Keratinocyte (primary cell): ENCODE measurements around the gene CCDC201. TPM values are rescaled to one million over a fixed set of nuclear protein-coding genes. Genes with fewer than 3 reads are reported as not detected.

Experiments used
- DNase-seq: peaks from one replicate; pipeline ENCODE4 v3.0.0-alpha.2; 2011; ENCODE audit warnings: low read depth, missing footprints, low spot score
- FAIRE-seq: peaks from 2 replicates; lab custom pipeline; 2011; peaks lifted over from hg19 to GRCh38; lab: Jason Lieb, UNC
- H2AFZ ChIP-seq: 2 replicates; pipeline ENCODE4 v1.6.0; 2012; ENCODE audit warnings: low read length, control low read depth, inconsistent platforms; ENCODE audit not compliant: control insufficient read depth
- H3K27ac ChIP-seq: 2 replicates; pipeline ENCODE4 v1.5.1; 2011; ENCODE audit warnings: low read length; ENCODE audit not compliant: control insufficient read depth, insufficient read depth
- H3K27me3 ChIP-seq: 3 replicates; pipeline ENCODE4 v1.6.0; 2011; ENCODE audit warnings: low read length; ENCODE audit not compliant: control insufficient read depth, insufficient read depth; ENCODE audit errors: extremely low read depth
- H3K36me3 ChIP-seq, 2 experiments: 2 replicates in 1 of 2; 3 replicates in 1 of 2; pipeline ENCODE4 v1.5.1; 2011; ENCODE audit warnings: low read length in 2 of 2, mild to moderate bottlenecking in 1 of 2; ENCODE audit not compliant: control insufficient read depth in 2 of 2, insufficient read depth in 2 of 2; ENCODE audit errors: extremely low read depth in 1 of 2
- H3K4me1 ChIP-seq: 3 replicates; pipeline ENCODE4 v1.5.1; 2011; ENCODE audit warnings: low read length; ENCODE audit not compliant: control insufficient read depth, insufficient read depth; ENCODE audit errors: extremely low read depth
- H3K4me2 ChIP-seq: 3 replicates; pipeline ENCODE4 v1.6.0; 2011; ENCODE audit warnings: low read depth, low read length; ENCODE audit not compliant: control insufficient read depth, insufficient read depth; ENCODE audit errors: extremely low read depth
- H3K4me3 ChIP-seq, 3 experiments: fragments of 200-600 bp in 1 of 3; sonication (generic) in 1 of 3; 2 replicates in 2 of 3; 3 replicates in 1 of 3; pipeline ENCODE4 v1.5.1; 2011 to 2016; ENCODE audit warnings: low read length in 3 of 3, mild to moderate bottlenecking in 3 of 3, control low read depth in 2 of 3, inconsistent platforms in 1 of 3, low read depth in 1 of 3, mixed read lengths in 1 of 3, mixed run types in 1 of 3, moderate library complexity in 1 of 3; ENCODE audit not compliant: control insufficient read depth in 2 of 3, insufficient read depth in 2 of 3; ENCODE audit errors: extremely low read depth in 1 of 3
- H3K79me2 ChIP-seq: 2 replicates; pipeline ENCODE4 v1.6.0; 2012; ENCODE audit warnings: low read length; ENCODE audit not compliant: control insufficient read depth, insufficient read depth
- H3K9ac ChIP-seq: 3 replicates; pipeline ENCODE4 v1.6.0; 2011; ENCODE audit warnings: low read length; ENCODE audit not compliant: control insufficient read depth, insufficient read depth; ENCODE audit errors: extremely low read depth
- H3K9me1 ChIP-seq: 3 replicates; pipeline ENCODE4 v1.6.0; 2011; ENCODE audit warnings: low read length; ENCODE audit not compliant: control insufficient read depth, insufficient read depth; ENCODE audit errors: extremely low read depth
- H3K9me3 ChIP-seq: 2 replicates; pipeline ENCODE4 v1.5.1; 2012; ENCODE audit warnings: low read depth, low read length; ENCODE audit not compliant: control insufficient read depth
- H4K20me1 ChIP-seq: 3 replicates; pipeline ENCODE4 v1.6.0; 2011; ENCODE audit warnings: low read length; ENCODE audit not compliant: control insufficient read depth, insufficient read depth; ENCODE audit errors: extremely low read depth
- EZH2 ChIP-seq: IDR thresholded peaks from one replicate; pipeline ENCODE4 v1.6.1; 2012; ENCODE audit warnings: inconsistent platforms, mild to moderate bottlenecking, low read length, moderate library complexity
- dilution Hi-C: fragments of 300-500 bp; cut with MboI; formaldehyde crosslinking; loops from one replicate; pipeline ENCODE4 v1.7.0; 2020; ENCODE audit warnings: low sequenced_read_pairs; ENCODE audit not compliant: extremely low pct_ligation_motif_present
- polyA plus RNA-seq, 5 experiments: library from polyadenylated mRNA; depleted of rRNA in 3 of 5; stranded (reverse) in 3 of 5; stranded (forward) in 1 of 5; unstranded in 1 of 5; fragments of >200 nt; gene quantifications; 1 replicate in 1 of 5; 2 replicates in 3 of 5; 3 replicates in 1 of 5; pipeline versions ENCODE4 v1.2.1 to v1.2.3, GENCODE V29; 2011 to 2012; ENCODE audit warnings: missing spikeins in 2 of 5, low read depth in 1 of 5, low replicate concordance in 1 of 5
- TF ChIP-seq, protein P1 (sequence below), 3 experiments: IDR thresholded peaks in 1 of 3; conservative IDR thresholded peaks in 1 of 3; optimal IDR thresholded peaks in 1 of 3; 2 replicates in 2 of 3; 3 replicates in 1 of 3; pipeline versions ENCODE3 to v1.5.1; 2011; ENCODE audit warnings: low read length in 3 of 3, mild to moderate bottlenecking in 3 of 3, moderate library complexity in 2 of 3, control low read depth in 1 of 3, inconsistent platforms in 1 of 3; ENCODE audit not compliant: insufficient read depth in 2 of 3; ENCODE audit errors: extremely low read depth in 1 of 3

The CCDC201 gene
- polyA plus RNA-seq, 1 donor (not counting 4 experiments of a cell fraction or from before 2014, with no cell fraction given) = not detected

DNA sequence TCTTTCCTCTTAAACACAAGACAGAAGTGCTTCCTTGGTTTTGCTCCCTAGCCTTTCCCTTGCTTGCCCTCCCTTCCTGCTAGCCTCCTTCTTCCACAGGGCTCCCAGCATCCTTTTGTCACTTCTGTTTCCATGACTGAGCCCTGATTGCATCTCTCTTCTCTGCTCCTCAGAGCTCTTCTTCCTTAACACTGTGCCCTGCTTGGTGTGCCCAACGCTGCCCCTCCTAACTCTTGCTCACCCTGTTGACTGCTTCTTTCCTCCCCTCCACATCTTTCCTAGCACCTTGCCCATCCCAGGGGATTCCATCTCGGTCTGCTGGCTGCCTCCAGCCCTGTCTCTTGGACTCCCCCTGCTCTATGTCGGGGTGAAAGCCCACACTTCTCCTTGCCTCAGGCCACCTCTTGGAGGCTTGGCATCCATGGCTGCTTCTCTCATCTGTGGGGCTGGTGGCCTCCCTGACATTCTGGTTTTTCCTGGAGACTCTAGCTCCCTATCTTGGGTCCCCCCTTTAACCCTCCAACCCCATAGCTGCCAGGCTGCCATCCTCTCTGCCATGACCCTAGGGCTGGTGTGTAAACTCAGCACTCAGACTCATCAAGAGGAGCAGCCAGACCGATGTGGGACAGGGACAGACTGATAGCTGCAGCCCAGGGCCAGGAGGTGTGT, 21.2 kb upstream of the CCDC201 start:
- Histone ChIP-seq H3K9me1 (no peaks in the 10 kb centered on the region), H2AFZ (no peak overlapping the region), H3K27me3 (peaks cover 23% of the 10 kb centered on the region), H3K27ac (no peak overlapping the region), H3K9me3 (no peaks in the 10 kb centered on the region), H3K4me3 (no peak overlapping the region), H3K79me2 (no peaks in the 10 kb centered on the region), H4K20me1 (no peaks in the 10 kb centered on the region), H3K4me2 (no peak overlapping the region), H3K36me3 (no peaks in the 10 kb centered on the region), H3K4me1 (no peaks in the 10 kb centered on the region), H3K9ac (no peak overlapping the region)
- no peak for FAIRE-seq
- no peak for TF ChIP-seq EZH2
- TF ChIP-seq, protein P1, sequence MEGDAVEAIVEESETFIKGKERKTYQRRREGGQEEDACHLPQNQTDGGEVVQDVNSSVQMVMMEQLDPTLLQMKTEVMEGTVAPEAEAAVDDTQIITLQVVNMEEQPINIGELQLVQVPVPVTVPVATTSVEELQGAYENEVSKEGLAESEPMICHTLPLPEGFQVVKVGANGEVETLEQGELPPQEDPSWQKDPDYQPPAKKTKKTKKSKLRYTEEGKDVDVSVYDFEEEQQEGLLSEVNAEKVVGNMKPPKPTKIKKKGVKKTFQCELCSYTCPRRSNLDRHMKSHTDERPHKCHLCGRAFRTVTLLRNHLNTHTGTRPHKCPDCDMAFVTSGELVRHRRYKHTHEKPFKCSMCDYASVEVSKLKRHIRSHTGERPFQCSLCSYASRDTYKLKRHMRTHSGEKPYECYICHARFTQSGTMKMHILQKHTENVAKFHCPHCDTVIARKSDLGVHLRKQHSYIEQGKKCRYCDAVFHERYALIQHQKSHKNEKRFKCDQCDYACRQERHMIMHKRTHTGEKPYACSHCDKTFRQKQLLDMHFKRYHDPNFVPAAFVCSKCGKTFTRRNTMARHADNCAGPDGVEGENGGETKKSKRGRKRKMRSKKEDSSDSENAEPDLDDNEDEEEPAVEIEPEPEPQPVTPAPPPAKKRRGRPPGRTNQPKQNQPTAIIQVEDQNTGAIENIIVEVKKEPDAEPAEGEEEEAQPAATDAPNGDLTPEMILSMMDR (optimal IDR thresholded peaks at IDR 0.05 in 1 of 3, IDR thresholded peaks at IDR 0.05 in 1 of 3, conservative IDR thresholded peaks at IDR 0.05 in 1 of 3; ENCODE audit: extremely low read depth in 1 of 3, insufficient read depth in 2 of 3, low read length in 3 of 3) = no peak
- no peak for DNase-seq
- dilution Hi-C loops = no loop called here

DNA sequence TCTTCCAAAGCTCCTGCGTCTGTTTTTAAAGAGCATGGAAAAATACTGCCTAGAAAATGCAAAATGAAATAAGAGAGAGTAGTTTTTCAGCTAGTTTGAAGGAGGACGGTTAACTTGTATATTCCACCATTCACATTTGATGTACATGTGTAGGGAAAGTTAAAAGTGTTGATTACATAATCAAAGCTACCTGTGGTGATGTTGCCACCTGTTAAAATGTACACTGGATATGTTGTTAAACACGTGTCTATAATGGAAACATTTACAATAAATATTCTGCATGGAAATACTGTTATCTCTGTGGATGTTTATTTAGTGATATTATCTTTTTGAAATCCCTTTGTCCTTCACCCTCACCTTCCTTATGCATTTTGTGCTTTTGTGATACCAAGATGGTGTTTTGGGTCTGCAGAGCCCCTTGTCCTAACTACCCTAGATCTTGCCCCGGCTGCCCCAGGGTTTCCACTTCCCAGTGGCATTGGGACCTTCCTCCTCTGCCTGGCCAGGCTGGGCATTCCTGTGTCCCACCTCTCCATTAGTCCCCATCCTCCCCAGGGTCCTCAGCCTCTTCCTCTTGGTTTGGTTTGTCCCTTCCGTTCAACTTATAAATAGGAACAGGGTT, 20.6 kb upstream of the CCDC201 start:
- TF ChIP-seq, protein P1 (optimal IDR thresholded peaks at IDR 0.05 in 1 of 3, IDR thresholded peaks at IDR 0.05 in 1 of 3, conservative IDR thresholded peaks at IDR 0.05 in 1 of 3; ENCODE audit: extremely low read depth in 1 of 3, insufficient read depth in 2 of 3, low read length in 3 of 3) = no peak
- TF ChIP-seq EZH2 = no peak
- H3K36me3 ChIP-seq = no peaks in the 10 kb centered on the region
- H3K4me2 ChIP-seq = no peak overlapping the region
- no peaks in the 10 kb centered on the region for H3K9me3 ChIP-seq
- H3K27me3 ChIP-seq = peaks cover 28% of the 10 kb centered on the region
- H4K20me1 ChIP-seq = no peaks in the 10 kb centered on the region
- no peak overlapping the region for H2AFZ ChIP-seq
- FAIRE-seq (no peak), DNase-seq (no peak)
- no peak overlapping the region for H3K9ac ChIP-seq
- H3K9me1 ChIP-seq = no peaks in the 10 kb centered on the region
- H3K79me2 ChIP-seq = no peaks in the 10 kb centered on the region
- no peaks in the 10 kb centered on the region for H3K4me1 ChIP-seq
- no peak overlapping the region for H3K4me3 ChIP-seq
- dilution Hi-C loops = no loop called here
- H3K27ac ChIP-seq = no peak overlapping the region
